Effector CD8-positive, alpha-beta T cell (primary cell): Measurements from ENCODE around the gene ZFAND2B.
"Not testable (repeated sequence)": the region's sequence is repeated elsewhere in the genome, so short reads cannot be mapped to it uniquely, and the experiment has no call there.

Experiments used
- DNase-seq: peaks from one replicate; lab custom pipeline; 2025; lab: John Stamatoyannopoulos, UW

Gene ZFAND2B

GRCh38 chr2:219250049-219250781 is 43.6 kb downstream of the ZFAND2B start:
- no peak for DNase-seq

GRCh38 chr2:219251656-219252055 is 45.1 kb downstream of the ZFAND2B start:
- DNase-seq: no peak

- DNase-seq: no peak
Observed at GRCh38 chr2:219252084-219252483, 45.5 kb downstream of the ZFAND2B start.

- peak; percentile 34 for DNase-seq
Observed at GRCh38 chr2:219252570-219252899, 46.0 kb downstream of the ZFAND2B start.

- peak; percentile 34 for DNase-seq
Observed at GRCh38 chr2:219252900-219253752, 46.5 kb downstream of the ZFAND2B start, which contains the start of gene TUBA4B. Gene TUBA4B, plus strand, starts transcription at chr2:219253243. Its CDS starts 165 bp downstream, at chr2:219253408.

- peak; percentile 93 for DNase-seq
Observed at GRCh38 chr2:219253753-219254589, 47.4 kb downstream of the ZFAND2B start, which contains the start of gene TUBA4A. Gene TUBA4A, minus strand, starts transcription at chr2:219253918. Its CDS starts 60 bp downstream, at chr2:219253858.

GRCh38 chr2:219254590-219255201 is 48.1 kb downstream of the ZFAND2B start:
- DNase-seq: no peak

- DNase-seq: not testable (repeated sequence)
Observed at GRCh38 chr2:219258942-219259341, 52.4 kb downstream of the ZFAND2B start.
